Measurements from ENCODE around the gene FLYWCH2. TPM values are rescaled to one million over a fixed set of nuclear protein-coding genes. Genes with fewer than 3 reads are reported as not detected.

FLYWCH2 gene
- total and polyA plus RNA-seq, 2 experiments from 2014 or later = 30.9 to 45.0 TPM

GRCh38 chr16:2933136-2933535 lies 50.1 kb downstream of the FLYWCH2 start:
- no peak for TF ChIP-seq JUNB (IDR thresholded peaks at IDR 0.05; ENCODE audit: unreplicated experiment)
- no peak for TF ChIP-seq ZNF462 (CRISPR knock-in tag; IDR thresholded peaks at IDR 0.05)
- TF ChIP-seq CTCF (conservative IDR thresholded peaks at IDR 0.05; ENCODE audit: low read depth in 2 of 2) = no peak
- no peak for TF ChIP-seq ZNF331 (CRISPR knock-in tag; IDR thresholded peaks at IDR 0.05; ENCODE audit: low read depth)
- TF ChIP-seq POLR2AphosphoS5 (IDR thresholded peaks at IDR 0.05; ENCODE audit: low read depth) = no peak
- TF ChIP-seq REST (IDR thresholded peaks at IDR 0.05; ENCODE audit: unreplicated experiment) = no peak
- TF ChIP-seq ZNF114 (CRISPR knock-in tag; IDR thresholded peaks at IDR 0.05) = no peak
- no peak for TF ChIP-seq STAT1 (IDR thresholded peaks at IDR 0.05; ENCODE audit: unreplicated experiment)
- no peak for TF ChIP-seq NANOG (IDR thresholded peaks at IDR 0.05; ENCODE audit: borderline replicate concordance)
- Mint-ChIP-seq H3K9me3 (no peaks in the 10 kb centered on the region), H3K27ac (no peak overlapping the region), H3K4me1 (peaks cover 13% of the 10 kb centered on the region), H3K36me3 (ENCODE audit: low read depth) (peaks cover 13% of the 10 kb centered on the region; the same call in 2 of the 3 replicates), H3K4me3 (no peak overlapping the region), H3K27me3 (ENCODE audit: insufficient read depth, low read depth, poor library complexity) (peaks cover 6% of the 10 kb centered on the region)
- H3K79me2 ChIP-seq (replicated peaks; ENCODE audit: insufficient read depth) = no peaks in the 10 kb centered on the region
- no peak overlapping the region for H3K4me2 ChIP-seq
- ATAC-seq = no peak
- no peak for DNase-seq (ENCODE audit: low spot score)
- H3K9me2 ChIP-seq (ENCODE audit: insufficient read depth) = no peaks in the 10 kb centered on the region
- no peaks in the 10 kb centered on the region for H3F3A ChIP-seq (replicated peaks; ENCODE audit: low read depth)
- H3K27me3 ChIP-seq (ENCODE audit: insufficient read depth) = no peaks in the 10 kb centered on the region
- H3K27ac ChIP-seq (ENCODE audit: low read depth) = no peak overlapping the region
- H3K4me3 ChIP-seq = no peak overlapping the region
- H3K4me1 ChIP-seq (ENCODE audit: insufficient read depth) = no peaks in the 10 kb centered on the region
- no peak overlapping the region for H2AFZ ChIP-seq
- H4K20me1 ChIP-seq (replicated peaks; ENCODE audit: insufficient read depth) = no peaks in the 10 kb centered on the region; the same call in 1 of the 2 replicates
- H3K36me3 ChIP-seq (ENCODE audit: insufficient read depth) = no peaks in the 10 kb centered on the region
